GM13977 (cell line): ENCODE measurements around the gene PRTFDC1.

Experiments
- DNase-seq: peaks from one replicate; pipeline ENCODE4 v3.0.0; 2012; ENCODE audit warnings: low spot score
- in situ Hi-C: fragments of 300-500 bp; cut with MboI; formaldehyde crosslinking; loops from one replicate; pipeline ENCODE4 v1.12.0; 2022; ENCODE audit warnings: low sequenced_read_pairs, low pct_unique_long_range_greater_than_20kb, mixed read lengths, inconsistent platforms; ENCODE audit not compliant: unreplicated experiment
- TF ChIP-seq, protein P1 (sequence below): IDR thresholded peaks from 2 replicates; pipeline ENCODE4 v1.5.1; 2012; ENCODE audit warnings: mild to moderate bottlenecking, control low read depth; ENCODE audit not compliant: insufficient read depth; ENCODE audit errors: extremely low read depth, missing control alignments

The PRTFDC1 gene

DNA sequence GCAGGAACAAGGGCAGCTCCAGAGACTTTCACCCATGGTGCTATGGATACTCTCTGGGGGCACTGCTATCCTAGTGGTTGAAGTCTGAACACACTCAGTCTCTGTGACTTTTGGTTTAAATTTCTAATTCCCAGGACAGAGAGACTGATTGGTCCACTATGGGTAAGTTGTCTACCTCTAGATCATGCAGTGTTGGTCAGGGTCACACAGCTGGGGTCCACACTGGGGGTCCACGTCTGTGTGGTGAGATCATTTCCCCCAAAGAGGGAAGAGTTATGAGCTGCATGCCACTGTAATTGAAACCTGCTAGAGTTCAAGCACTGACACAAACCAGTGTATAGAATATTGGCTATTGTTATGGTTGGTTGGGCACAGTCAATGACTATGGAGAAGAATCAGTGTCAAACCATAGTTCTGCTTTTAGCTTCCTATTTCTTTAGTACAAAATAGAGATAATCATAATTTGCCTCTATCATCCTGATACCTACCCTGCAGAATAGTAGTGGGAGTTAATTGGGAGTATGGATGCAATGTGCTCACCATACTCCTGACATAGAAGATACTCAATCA lies 101.6 kb downstream of the PRTFDC1 start:
- TF ChIP-seq, protein P1, sequence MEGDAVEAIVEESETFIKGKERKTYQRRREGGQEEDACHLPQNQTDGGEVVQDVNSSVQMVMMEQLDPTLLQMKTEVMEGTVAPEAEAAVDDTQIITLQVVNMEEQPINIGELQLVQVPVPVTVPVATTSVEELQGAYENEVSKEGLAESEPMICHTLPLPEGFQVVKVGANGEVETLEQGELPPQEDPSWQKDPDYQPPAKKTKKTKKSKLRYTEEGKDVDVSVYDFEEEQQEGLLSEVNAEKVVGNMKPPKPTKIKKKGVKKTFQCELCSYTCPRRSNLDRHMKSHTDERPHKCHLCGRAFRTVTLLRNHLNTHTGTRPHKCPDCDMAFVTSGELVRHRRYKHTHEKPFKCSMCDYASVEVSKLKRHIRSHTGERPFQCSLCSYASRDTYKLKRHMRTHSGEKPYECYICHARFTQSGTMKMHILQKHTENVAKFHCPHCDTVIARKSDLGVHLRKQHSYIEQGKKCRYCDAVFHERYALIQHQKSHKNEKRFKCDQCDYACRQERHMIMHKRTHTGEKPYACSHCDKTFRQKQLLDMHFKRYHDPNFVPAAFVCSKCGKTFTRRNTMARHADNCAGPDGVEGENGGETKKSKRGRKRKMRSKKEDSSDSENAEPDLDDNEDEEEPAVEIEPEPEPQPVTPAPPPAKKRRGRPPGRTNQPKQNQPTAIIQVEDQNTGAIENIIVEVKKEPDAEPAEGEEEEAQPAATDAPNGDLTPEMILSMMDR: no peak
- in situ Hi-C loops: no loop called here
- no peak for DNase-seq

DNA sequence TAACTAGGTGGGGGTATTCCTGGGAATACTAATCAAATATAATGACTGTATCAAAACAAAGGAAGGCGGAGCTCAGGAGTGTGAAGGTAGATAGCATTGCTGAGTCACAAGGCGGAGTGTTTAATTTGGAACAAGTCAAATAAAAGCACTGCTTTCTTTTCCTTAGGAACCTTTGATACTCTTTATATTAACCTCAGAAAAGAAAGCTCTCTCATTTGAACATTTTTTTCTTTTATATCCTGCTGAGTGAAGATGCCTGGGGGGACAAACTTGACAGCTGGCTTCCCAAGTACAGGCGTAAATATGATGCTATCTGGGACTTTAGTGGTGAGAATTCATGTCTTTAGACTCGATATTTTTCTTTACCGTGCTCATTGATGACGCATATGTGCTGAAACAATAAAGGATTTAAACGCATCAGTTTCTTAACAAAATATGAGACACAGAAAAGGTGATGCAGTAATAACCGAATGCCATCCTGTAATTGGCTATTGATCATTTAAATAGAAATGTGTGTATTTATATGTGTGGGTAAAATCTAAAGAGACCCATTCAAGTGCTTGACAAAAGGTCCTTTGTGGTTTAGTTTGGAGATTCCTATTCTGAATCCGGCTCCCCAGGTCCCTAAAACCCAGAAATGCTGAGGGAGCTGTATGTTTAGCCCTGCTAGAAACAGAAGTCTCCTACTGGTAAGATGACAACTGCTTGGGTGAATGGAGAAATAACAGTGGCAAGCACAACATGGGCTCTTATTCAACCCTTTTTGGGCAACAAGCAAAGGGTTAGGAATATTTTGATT lies 102.7 kb downstream of the PRTFDC1 start:
- TF ChIP-seq, protein P1: no peak
- DNase-seq: no peak
- in situ Hi-C loops: no loop called here

DNA sequence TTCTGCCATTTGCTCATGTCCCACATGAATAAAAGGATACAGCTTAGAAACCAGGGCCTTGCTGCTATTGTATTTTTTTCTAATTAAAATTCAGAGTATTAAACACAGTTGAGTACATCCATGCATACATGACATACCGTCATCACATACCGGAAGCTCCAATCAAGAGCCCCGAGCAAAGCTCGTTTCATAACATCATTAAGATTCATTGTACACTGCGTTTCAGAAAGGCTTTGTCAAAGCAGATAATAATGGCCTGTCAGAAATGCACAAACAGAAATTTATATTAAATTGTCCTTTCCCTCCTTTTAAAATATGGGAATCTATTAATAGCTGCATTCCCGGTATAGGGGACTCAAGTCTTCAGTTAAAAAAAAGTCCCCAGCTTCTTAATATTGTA lies 103.4 kb downstream of the PRTFDC1 start:
- in situ Hi-C loops: no loop called here
- no peak for DNase-seq
- TF ChIP-seq, protein P1: no peak

DNA sequence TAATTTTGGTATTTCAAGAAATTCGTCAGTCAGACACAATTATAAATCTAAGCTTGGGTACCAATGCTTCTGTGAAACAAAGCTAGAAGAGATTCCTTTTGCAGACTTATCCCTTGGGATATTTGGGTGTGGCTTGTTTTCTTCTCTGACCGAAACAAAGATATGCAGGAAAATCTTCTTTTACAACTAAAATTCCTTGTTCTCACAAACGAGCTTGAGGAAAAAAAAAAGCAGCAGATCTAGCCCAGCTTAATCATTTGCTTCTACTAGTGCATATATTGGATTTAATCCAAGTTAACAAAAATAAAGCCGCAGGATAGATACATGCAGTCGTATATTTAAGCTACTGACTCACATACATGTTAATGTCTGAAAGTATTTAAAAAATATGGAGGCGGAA lies 104.2 kb downstream of the PRTFDC1 start:
- in situ Hi-C loops: no loop called here
- DNase-seq: no peak
- TF ChIP-seq, protein P1: no peak

DNA sequence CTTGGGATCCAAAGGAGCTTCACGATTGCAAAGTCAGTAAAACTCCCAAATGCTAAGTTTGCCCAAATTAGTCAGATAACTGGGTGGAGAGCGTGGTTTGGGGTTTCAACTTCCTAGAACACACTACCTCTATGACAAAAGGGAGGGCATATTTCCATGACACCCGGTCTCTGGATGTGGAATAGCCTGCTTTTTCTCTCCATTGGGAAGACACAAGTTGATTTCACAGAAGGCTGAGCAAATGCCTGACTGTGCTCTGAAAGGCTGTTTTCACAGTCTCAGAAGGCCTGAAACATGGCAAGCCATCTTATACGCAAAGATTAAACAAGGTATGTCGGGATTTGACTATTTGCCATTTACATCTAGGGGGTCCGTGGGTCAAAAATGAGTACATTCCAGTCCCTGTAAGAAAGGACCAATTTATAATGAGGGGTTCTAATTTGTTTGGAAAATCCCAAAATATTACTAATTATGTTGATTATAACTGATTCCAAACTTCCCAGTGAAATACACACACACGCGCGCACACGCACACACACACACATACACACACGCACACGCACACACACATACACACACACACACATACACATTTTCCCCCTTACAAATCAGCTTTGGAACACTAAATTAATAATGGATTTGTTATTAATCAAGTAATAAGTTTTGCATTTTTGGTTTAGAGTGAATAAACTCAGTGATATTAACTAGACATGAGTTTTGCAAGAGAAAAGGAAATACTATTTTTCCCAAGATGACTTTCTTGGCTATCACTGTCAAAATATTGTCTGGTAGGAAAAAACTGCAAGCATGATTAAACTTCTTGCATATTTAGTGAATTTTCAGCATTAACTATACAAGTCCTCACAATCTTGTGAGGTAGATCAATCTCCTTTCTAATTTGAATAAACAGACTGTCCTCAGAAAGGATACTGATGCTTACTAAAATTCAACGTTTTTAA lies 105.0 kb downstream of the PRTFDC1 start:
- DNase-seq: no peak
- TF ChIP-seq, protein P1: no peak
- in situ Hi-C loops: no loop called here

DNA sequence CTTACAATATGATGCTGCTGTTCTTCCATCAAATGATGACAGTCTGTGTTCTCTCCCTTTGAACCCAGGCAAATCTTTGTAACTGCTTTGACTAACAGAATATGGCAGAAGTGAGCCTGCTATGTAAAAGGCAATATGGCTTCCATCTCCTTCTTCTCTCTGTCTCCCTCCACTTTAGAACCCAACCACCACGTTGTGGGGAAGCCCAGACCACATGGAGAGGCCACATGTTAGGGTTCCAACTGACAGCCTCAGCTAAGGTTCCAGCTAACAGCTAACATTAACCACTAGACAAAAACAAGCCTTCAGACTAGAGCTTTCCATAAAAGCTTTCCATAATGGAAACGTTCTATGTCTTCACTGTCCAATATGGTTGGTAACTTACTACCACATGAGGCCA lies 107.7 kb downstream of the PRTFDC1 start:
- TF ChIP-seq, protein P1: no peak
- no peak for DNase-seq
- in situ Hi-C loops: no loop called here
